Smooth muscle cell (in vitro differentiated cells): Measurements from ENCODE around the gene QSOX1. TPM values are rescaled to one million over a fixed set of nuclear protein-coding genes. Genes with fewer than 3 reads are reported as not detected.

Experiments
- DNase-seq: peaks from one replicate; lab custom pipeline; 2025; ENCODE audit not compliant: unreplicated experiment; lab: John Stamatoyannopoulos, UW
- H2AFZ ChIP-seq: fragments of 200-600 bp; sonication (generic); 2 replicates; pipeline ENCODE4 v1.6.0; 2016; ENCODE audit warnings: antibody characterized with exemption, low read depth, mild to moderate bottlenecking
- H3F3A ChIP-seq: fragments of 200-600 bp; sonication (generic); 2 replicates; pipeline ENCODE4 v1.6.0; 2017; ENCODE audit warnings: antibody characterized with exemption, low read depth
- H3K27ac ChIP-seq: fragments of 200-600 bp; sonication (generic); 2 replicates; pipeline ENCODE4 v1.5.1; 2016; ENCODE audit warnings: low read depth, mild to moderate bottlenecking
- H3K27me3 ChIP-seq: fragments of 200-600 bp; sonication (generic); 2 replicates; pipeline ENCODE4 v1.6.1; 2016; ENCODE audit warnings: low read depth, mild to moderate bottlenecking
- H3K36me3 ChIP-seq: fragments of 200-600 bp; sonication (generic); 2 replicates; pipeline ENCODE4 v1.5.1; 2016; ENCODE audit warnings: low read depth
- H3K4me1 ChIP-seq: fragments of 200-600 bp; sonication (generic); 2 replicates; pipeline ENCODE4 v1.5.1; 2016; ENCODE audit warnings: low read depth
- H3K4me2 ChIP-seq: fragments of 200-600 bp; sonication (generic); 2 replicates; pipeline ENCODE4 v1.6.0; 2016; ENCODE audit warnings: mild to moderate bottlenecking
- H3K4me3 ChIP-seq: fragments of 200-600 bp; sonication (generic); 2 replicates; pipeline ENCODE4 v1.5.1; 2016; ENCODE audit warnings: mild to moderate bottlenecking
- H3K79me2 ChIP-seq: fragments of 200-600 bp; sonication (generic); 2 replicates; pipeline ENCODE4 v1.6.0; 2016; ENCODE audit warnings: low read depth, mild to moderate bottlenecking
- H3K9ac ChIP-seq: fragments of 200-600 bp; sonication (generic); 2 replicates; pipeline ENCODE4 v1.6.0; 2016; ENCODE audit warnings: low read depth
- H3K9me3 ChIP-seq: fragments of 200-600 bp; sonication (generic); replicated peaks from 2 replicates; pipeline ENCODE4 v1.5.1; 2016; ENCODE audit warnings: low read depth
- H4K20me1 ChIP-seq: fragments of 200-600 bp; sonication (generic); 2 replicates; pipeline ENCODE4 v1.6.0; 2016; ENCODE audit warnings: low read depth
- CTCF ChIP-seq: fragments of 200-600 bp; sonication (generic); IDR thresholded peaks from 2 replicates; pipeline ENCODE4 v1.5.1; 2017; ENCODE audit warnings: borderline replicate concordance, mild to moderate bottlenecking, antibody characterized with exemption; ENCODE audit not compliant: insufficient read depth, poor library complexity, severe bottlenecking
- WGBS: methylation state at CpG from one replicate; pipeline ENCODE4 v1.1.7; 2016; ENCODE audit warnings: low lambda C conversion rate; 5-methylcytosine and 5-hydroxymethylcytosine counted together
- polyA plus RNA-seq: library from polyadenylated mRNA; unstranded; fragments of >200 nt; fragmentation: Nextera tagmentation; extraction: Ambion mirVana; gene quantifications from 2 replicates; pipeline ENCODE4 v1.2.1, GENCODE V29; 2016
- total RNA-seq: library from RNA; depleted of rRNA; stranded (reverse); fragments of >200 nt; gene quantifications from 2 replicates; pipeline ENCODE4 v1.2.3, GENCODE V29; 2014

Gene QSOX1
- total and polyA plus RNA-seq, 2 experiments from 2014 or later, result 71.5 to 75.8 TPM

- Histone ChIP-seq H3K4me1 (no peaks in the 10 kb centered on the region), H3K4me2 (no peak overlapping the region), H2AFZ (no peak overlapping the region), H3K79me2 (no peaks in the 10 kb centered on the region), H3K36me3 (no peaks in the 10 kb centered on the region), H3F3A (no peaks in the 10 kb centered on the region), H4K20me1 (no peaks in the 10 kb centered on the region), H3K9me3 (no peaks in the 10 kb centered on the region), H3K27ac (no peak overlapping the region), H3K27me3 (no peaks in the 10 kb centered on the region), H3K9ac (no peak overlapping the region), H3K4me3 (no peak overlapping the region)
- no peak for TF ChIP-seq CTCF
- DNase-seq, result no peak
- 83% methylated on average over 12 of the region's 13 CpGs for WGBS
Measured at GRCh38 chr1:180249725-180250498, 95.2 kb downstream of the QSOX1 start.

- no peak for TF ChIP-seq CTCF
- Histone ChIP-seq H3K4me2 (no peak overlapping the region), H3K9ac (no peak overlapping the region), H3K4me3 (no peak overlapping the region), H3K36me3 (no peaks in the 10 kb centered on the region), H3K9me3 (no peaks in the 10 kb centered on the region), H3F3A (no peaks in the 10 kb centered on the region), H3K4me1 (no peaks in the 10 kb centered on the region), H3K27ac (no peak overlapping the region), H3K79me2 (no peaks in the 10 kb centered on the region), H4K20me1 (no peaks in the 10 kb centered on the region), H3K27me3 (no peaks in the 10 kb centered on the region), H2AFZ (no peak overlapping the region)
- DNase-seq, result no peak
- WGBS, result 76% methylated on average over 7 of the region's 7 CpGs
Measured at GRCh38 chr1:180250499-180250770, 95.8 kb downstream of the QSOX1 start.

GRCh38 chr1:180250883-180251509 lies 96.3 kb downstream of the QSOX1 start:
- Histone ChIP-seq H3K79me2 (no peaks in the 10 kb centered on the region), H3F3A (no peaks in the 10 kb centered on the region), H3K4me1 (no peaks in the 10 kb centered on the region), H2AFZ (no peak overlapping the region), H4K20me1 (no peaks in the 10 kb centered on the region), H3K9me3 (no peaks in the 10 kb centered on the region), H3K27me3 (no peaks in the 10 kb centered on the region), H3K9ac (no peak overlapping the region), H3K27ac (no peak overlapping the region), H3K4me2 (no peak overlapping the region), H3K4me3 (no peak overlapping the region), H3K36me3 (no peaks in the 10 kb centered on the region)
- WGBS, result 84% methylated on average over 16 of the region's 16 CpGs
- TF ChIP-seq CTCF, result no peak
- no peak for DNase-seq
